ENCODE data around the gene RAB3IL1.

RAB3IL1 gene

GRCh38 chr11:61866231-61866957, 51.0 kb downstream of the RAB3IL1 start:
- Histone ChIP-seq H3K36me3 (replicated peaks in 1 of 2; ENCODE audit: control insufficient read depth in 2 of 2, insufficient read depth in 2 of 2, low read length in 2 of 2) (peaks cover 50 to 61% of the 10 kb centered on the region in 2 donors), H3K4ac (ENCODE audit: low read length) (no peak overlapping the region), H3K4me2 (ENCODE audit: insufficient read depth, low read length, poor library complexity, severe bottlenecking) (no peak overlapping the region), H3K9ac (ENCODE audit: low read depth, low read length, poor library complexity) (no peak overlapping the region), H3K79me1 (ENCODE audit: low read depth, low read length) (no peaks in the 10 kb centered on the region), H3K4me1 (ENCODE audit: control insufficient read depth in 2 of 2, insufficient read depth in 1 of 2, low read depth in 1 of 2, low read length in 2 of 2) (peaks cover 11 to 15% of the 10 kb centered on the region in 2 donors), H3K14ac (ENCODE audit: low read length) (no peak overlapping the region), H3K27ac (replicated peaks; ENCODE audit: low read length) (no peak overlapping the region), H2BK15ac (ENCODE audit: low read length) (no peak overlapping the region), H2BK5ac (ENCODE audit: low read length) (no peak overlapping the region), H3K18ac (ENCODE audit: low read length) (no peak overlapping the region), H3K4me3 (ENCODE audit: low read length in 2 of 2) (no peak overlapping the region), H4K8ac (ENCODE audit: low read depth, low read length) (no peak overlapping the region), H2BK12ac (ENCODE audit: low read length) (no peak overlapping the region), H3K23ac (ENCODE audit: low read depth, low read length, poor library complexity) (peak overlapping the region; percentile 70), H2AK5ac (ENCODE audit: low read depth, low read length) (no peak overlapping the region), H2AFZ (ENCODE audit: low read length) (no peak overlapping the region), H2BK120ac (ENCODE audit: low read depth, low read length) (no peak overlapping the region), H4K91ac (ENCODE audit: low read depth, low read length, poor library complexity) (no peak overlapping the region), H3K9me3 (replicated peaks in 1 of 2; ENCODE audit: control insufficient read depth in 2 of 2, insufficient read depth in 1 of 2, low read depth in 1 of 2, low read length in 2 of 2) (no peaks in the 10 kb centered on the region), H3K27me3 (ENCODE audit: control insufficient read depth in 3 of 3, insufficient read depth in 3 of 3, low read depth in 1 of 3, low read length in 3 of 3) (peaks cover 0 to 2% (median 0%) of the 10 kb centered on the region in 3 experiments)
- no peak for DNase-seq (ENCODE audit: low spot score)
- no CpG with 5 or more reads among the region's 18 CpGs for WGBS, 2 donors (ENCODE audit: extremely low coverage in 2 of 2, insufficient read length in 2 of 2, insufficient replicate concordance in 1 of 2)

GRCh38 chr11:61864814-61865775, 52.3 kb downstream of the RAB3IL1 start:
- H3K9me3 ChIP-seq (replicated peaks in 1 of 2; ENCODE audit: control insufficient read depth in 2 of 2, insufficient read depth in 1 of 2, low read depth in 1 of 2, low read length in 2 of 2) = no peaks in the 10 kb centered on the region
- H2BK5ac ChIP-seq (ENCODE audit: low read length) = peak overlapping the region; percentile 78
- H3K14ac ChIP-seq (ENCODE audit: low read length) = no peak overlapping the region
- H4K8ac ChIP-seq (ENCODE audit: low read depth, low read length) = no peak overlapping the region
- no peak overlapping the region for H3K4me2 ChIP-seq (ENCODE audit: insufficient read depth, low read length, poor library complexity, severe bottlenecking)
- no peak overlapping the region for H3K9ac ChIP-seq (ENCODE audit: low read depth, low read length, poor library complexity)
- H2BK12ac ChIP-seq (ENCODE audit: low read length) = no peak overlapping the region
- peaks cover 5 to 7% of the 10 kb centered on the region in 2 donors for H3K4me1 ChIP-seq (ENCODE audit: control insufficient read depth in 2 of 2, insufficient read depth in 1 of 2, low read depth in 1 of 2, low read length in 2 of 2)
- H3K18ac ChIP-seq (ENCODE audit: low read length) = peak overlapping the region; percentile 16
- peaks cover under 1% of the 10 kb centered on the region for H3K79me1 ChIP-seq (ENCODE audit: low read depth, low read length)
- H2AFZ ChIP-seq (ENCODE audit: low read length) = no peak overlapping the region
- H3K36me3 ChIP-seq (replicated peaks in 1 of 2; ENCODE audit: control insufficient read depth in 2 of 2, insufficient read depth in 2 of 2, low read length in 2 of 2) = peaks cover 58 to 71% of the 10 kb centered on the region in 2 donors
- no peak overlapping the region for H3K27ac ChIP-seq (replicated peaks; ENCODE audit: low read length)
- peak overlapping the region; percentile 52 for H3K23ac ChIP-seq (ENCODE audit: low read depth, low read length, poor library complexity)
- no peaks in the 10 kb centered on the region for H3K27me3 ChIP-seq (ENCODE audit: control insufficient read depth in 3 of 3, insufficient read depth in 3 of 3, low read depth in 1 of 3, low read length in 3 of 3)
- DNase-seq (ENCODE audit: low spot score) = no peak
- H2BK120ac ChIP-seq (ENCODE audit: low read depth, low read length) = no peak overlapping the region
- no CpG with 5 or more reads among the region's 20 CpGs for WGBS, 2 donors (ENCODE audit: extremely low coverage in 2 of 2, insufficient read length in 2 of 2, insufficient replicate concordance in 1 of 2)
- H3K4ac ChIP-seq (ENCODE audit: low read length) = no peak overlapping the region
- no peak overlapping the region for H2BK15ac ChIP-seq (ENCODE audit: low read length)
- H3K4me3 ChIP-seq (ENCODE audit: low read length in 2 of 2) = peak overlapping the region in 1 of 2 donors; percentile 11
- H4K91ac ChIP-seq (ENCODE audit: low read depth, low read length, poor library complexity) = no peak overlapping the region
- no peak overlapping the region for H2AK5ac ChIP-seq (ENCODE audit: low read depth, low read length)

- Histone ChIP-seq H3K79me1 (ENCODE audit: low read depth, low read length) (peaks cover 4% of the 10 kb centered on the region), H2BK15ac (ENCODE audit: low read length) (no peak overlapping the region), H3K36me3 (replicated peaks in 1 of 2; ENCODE audit: control insufficient read depth in 2 of 2, insufficient read depth in 2 of 2, low read length in 2 of 2) (peaks cover 69 to 86% of the 10 kb centered on the region in 2 donors), H2BK5ac (ENCODE audit: low read length) (no peak overlapping the region), H3K14ac (ENCODE audit: low read length) (no peak overlapping the region), H3K4ac (ENCODE audit: low read length) (no peak overlapping the region), H3K18ac (ENCODE audit: low read length) (no peak overlapping the region), H3K4me1 (ENCODE audit: control insufficient read depth in 2 of 2, insufficient read depth in 1 of 2, low read depth in 1 of 2, low read length in 2 of 2) (no peaks in the 10 kb centered on the region), H4K91ac (ENCODE audit: low read depth, low read length, poor library complexity) (no peak overlapping the region), H2BK12ac (ENCODE audit: low read length) (no peak overlapping the region), H3K27ac (replicated peaks; ENCODE audit: low read length) (no peak overlapping the region), H4K8ac (ENCODE audit: low read depth, low read length) (no peak overlapping the region), H3K9ac (ENCODE audit: low read depth, low read length, poor library complexity) (no peak overlapping the region), H3K4me2 (ENCODE audit: insufficient read depth, low read length, poor library complexity, severe bottlenecking) (no peak overlapping the region), H2AFZ (ENCODE audit: low read length) (no peak overlapping the region), H3K27me3 (ENCODE audit: control insufficient read depth in 3 of 3, insufficient read depth in 3 of 3, low read depth in 1 of 3, low read length in 3 of 3) (no peaks in the 10 kb centered on the region), H2AK5ac (ENCODE audit: low read depth, low read length) (no peak overlapping the region), H3K23ac (ENCODE audit: low read depth, low read length, poor library complexity) (peak overlapping the region; percentile 73), H2BK120ac (ENCODE audit: low read depth, low read length) (no peak overlapping the region), H3K4me3 (ENCODE audit: low read length in 2 of 2) (no peak overlapping the region), H3K9me3 (replicated peaks in 1 of 2; ENCODE audit: control insufficient read depth in 2 of 2, insufficient read depth in 1 of 2, low read depth in 1 of 2, low read length in 2 of 2) (no peaks in the 10 kb centered on the region)
- DNase-seq (ENCODE audit: low spot score) = no peak
- WGBS, 2 donors (ENCODE audit: extremely low coverage in 2 of 2, insufficient read length in 2 of 2, insufficient replicate concordance in 1 of 2) = no CpG with 5 or more reads among the region's 13 CpGs
Measured at GRCh38 chr11:61863548-61864081, 53.8 kb downstream of the RAB3IL1 start.
